Activated T-helper 1 cell treated with anti-CD3 and anti-CD28 coated beads, Interleukin-2, amount 50 U/mL, for 16 hours (primary cell): Measurements from ENCODE around the gene EIF4E2.

Source experiments
- DNase-seq, 2 donors: peaks; one replicate each; pipeline ENCODE4 v3.0.0-alpha.2; 2020; ENCODE audit warnings: low read depth in 1 of 2, low spot score in 1 of 2

EIF4E2 gene

GRCh38 chr2:232537079-232537478, 13.4 kb upstream of the EIF4E2 start:
- DNase-seq, result no peak

GRCh38 chr2:232537499-232537898, 13.0 kb upstream of the EIF4E2 start:
- DNase-seq, result no peak

- no peak for DNase-seq
These were observed 11.8 kb upstream of the EIF4E2 start for GRCh38 chr2:232538671-232539070.

GRCh38 chr2:232539298-232540231, 10.9 kb upstream of the EIF4E2 start, which contains the start of gene CHRNG:
Gene CHRNG, plus strand, starts transcription at chr2:232539692. Its CDS starts 56 bp downstream, at chr2:232539748.
- no peak for DNase-seq

GRCh38 chr2:232540441-232541041, 9.9 kb upstream of the EIF4E2 start:
- no peak for DNase-seq

- no peak for DNase-seq
These were observed 9.1 kb upstream of the EIF4E2 start for GRCh38 chr2:232541195-232541960.

GRCh38 chr2:232541961-232542714, 8.4 kb upstream of the EIF4E2 start:
- DNase-seq, result no peak

GRCh38 chr2:232542715-232543467, 7.6 kb upstream of the EIF4E2 start:
- no peak for DNase-seq

- DNase-seq, result no peak
These were observed 7.0 kb upstream of the EIF4E2 start for GRCh38 chr2:232543491-232543890.

GRCh38 chr2:232543928-232544631, 6.4 kb upstream of the EIF4E2 start:
- DNase-seq, result no peak

GRCh38 chr2:232544674-232545073, 5.8 kb upstream of the EIF4E2 start:
- no peak for DNase-seq

GRCh38 chr2:232545511-232546375, 4.7 kb upstream of the EIF4E2 start:
- DNase-seq, result no peak

GRCh38 chr2:232547991-232548390, 2.5 kb upstream of the EIF4E2 start:
- no peak for DNase-seq

- no peak for DNase-seq
These were observed 685 bp upstream of the EIF4E2 start for GRCh38 chr2:232549655-232550353.

- DNase-seq, result no peak
These were observed 755 bp downstream of the EIF4E2 start for GRCh38 chr2:232551250-232551638.

- no peak for DNase-seq
These were observed 1.3 kb downstream of the EIF4E2 start for GRCh38 chr2:232551776-232552175.

- DNase-seq, result no peak
These were observed 5.9 kb downstream of the EIF4E2 start for GRCh38 chr2:232556426-232556825.

GRCh38 chr2:232562515-232563151, 12.1 kb downstream of the EIF4E2 start:
- no peak for DNase-seq
